ENCODE results near the gene MIA3.

GRCh38 chr1:222702210-222702609 is 84.3 kb downstream of the MIA3 start:
- TF ChIP-seq FOXP2 (optimal IDR thresholded peaks at IDR 0.05; ENCODE audit: borderline replicate concordance, extremely low read depth, extremely low read length, insufficient read depth) (no peak), TAF1 (IDR thresholded peaks at IDR 0.05; ENCODE audit: borderline replicate concordance, insufficient read depth, low read length) (no peak)

Measured in PFSK-1 (cell line).